ENCODE measurements around the gene SPRR5.

GRCh38 chr1:152940614-152941013 lies 6.4 kb upstream of the SPRR5 start:
- no peak for TF ChIP-seq CTCF (IDR thresholded peaks at IDR 0.05)
- TF ChIP-seq POLR2A (IDR thresholded peaks at IDR 0.05), result no peak

Data from vagina (tissue), 2 donors.